ENCODE results near the gene LDAF1. TPM values are rescaled to one million over a fixed set of nuclear protein-coding genes. Genes with fewer than 3 reads are reported as not detected.

The LDAF1 gene
- total and polyA plus RNA-seq, 9 donors, result 33.5 to 89.5 (median 71.7) TPM

GRCh38 chr16:21227866-21228265 lies 69.4 kb downstream of the LDAF1 start:
- intact Hi-C loops (cut with DNase I), result no loop called here
- no peak for DNase-seq
- Histone ChIP-seq H3K4me1 (ENCODE audit: insufficient read depth) (no peaks in the 10 kb centered on the region), H3K4me3 (no peak overlapping the region), H3K27me3 (no peaks in the 10 kb centered on the region), H3K9me3 (no peaks in the 10 kb centered on the region), H3K36me3 (no peaks in the 10 kb centered on the region), H3K27ac (no peak overlapping the region)
- no peak for TF ChIP-seq CTCF (IDR thresholded peaks at IDR 0.05)
- no peak for TF ChIP-seq EP300 (IDR thresholded peaks at IDR 0.05)

GRCh38 chr16:21228361-21228872 lies 69.9 kb downstream of the LDAF1 start:
- Histone ChIP-seq H3K4me3 (no peak overlapping the region), H3K27ac (no peak overlapping the region), H3K4me1 (ENCODE audit: insufficient read depth) (no peaks in the 10 kb centered on the region), H3K36me3 (no peaks in the 10 kb centered on the region), H3K9me3 (no peaks in the 10 kb centered on the region), H3K27me3 (no peaks in the 10 kb centered on the region)
- no peak for DNase-seq
- intact Hi-C loops (cut with DNase I), result no loop called here
- 45 to 57% (median 51%) methylated on average over 2 of the region's 2 CpGs for WGBS, 3 donors
- TF ChIP-seq EP300 (IDR thresholded peaks at IDR 0.05), result no peak
- no peak for TF ChIP-seq CTCF (IDR thresholded peaks at IDR 0.05)
- TF ChIP-seq POLR2A (IDR thresholded peaks at IDR 0.05), result no peak

Other genes with a start within 250 kb of the LDAF1 start
- gene DNAH3, start 7.8 kb upstream of the LDAF1 start, total RNA-seq, result 10 to 100 TPM in 1 of 7 donors, 1 to 10 TPM in 2, under 1 TPM in 3, not detected in 1; 0.05 to 12.1 (median 1.0) TPM
- under 1 TPM; 0.10 to 0.13 TPM for gene DNAH3, start 7.8 kb upstream of the LDAF1 start, polyA plus RNA-seq
- under 1 TPM in 1 of 7 donors, not detected in 6; 0.36 TPM for gene ZP2, start 52.9 kb downstream of the LDAF1 start, total RNA-seq
- gene ZP2, start 52.9 kb downstream of the LDAF1 start, polyA plus RNA-seq, result 1 to 10 TPM in 1 of 2 donors, under 1 TPM in 1; 0.37 to 1.1 TPM
- under 1 TPM in 2 of 7 donors, not detected in 5; under 0.01 to 0.05 TPM for gene ANKS4B, start 75.0 kb downstream of the LDAF1 start, total RNA-seq
- gene ANKS4B, start 75.0 kb downstream of the LDAF1 start, polyA plus RNA-seq, result under 1 TPM in 1 of 2 donors, not detected in 1; 0.04 TPM
- gene CRYM, start 119.6 kb downstream of the LDAF1 start, total RNA-seq, result 1 to 10 TPM in 2 of 7 donors, under 1 TPM in 2, not detected in 3; 0.28 to 6.0 (median 0.90) TPM
- under 1 TPM; 0.22 to 0.47 TPM for gene CRYM, start 119.6 kb downstream of the LDAF1 start, polyA plus RNA-seq